Smooth muscle cell (in vitro differentiated cells): Measurements from ENCODE around the gene FAM111B. TPM values are rescaled to one million over a fixed set of nuclear protein-coding genes. Genes with fewer than 3 reads are reported as not detected.

ENCODE experiments used
- DNase-seq: peaks from one replicate; lab custom pipeline; 2025; ENCODE audit not compliant: unreplicated experiment; lab: John Stamatoyannopoulos, UW
- H2AFZ ChIP-seq: fragments of 200-600 bp; sonication (generic); 2 replicates; pipeline ENCODE4 v1.6.0; 2016; ENCODE audit warnings: antibody characterized with exemption, low read depth, mild to moderate bottlenecking
- H3F3A ChIP-seq: fragments of 200-600 bp; sonication (generic); 2 replicates; pipeline ENCODE4 v1.6.0; 2017; ENCODE audit warnings: antibody characterized with exemption, low read depth
- H3K27ac ChIP-seq: fragments of 200-600 bp; sonication (generic); 2 replicates; pipeline ENCODE4 v1.5.1; 2016; ENCODE audit warnings: low read depth, mild to moderate bottlenecking
- H3K27me3 ChIP-seq: fragments of 200-600 bp; sonication (generic); 2 replicates; pipeline ENCODE4 v1.6.1; 2016; ENCODE audit warnings: low read depth, mild to moderate bottlenecking
- H3K36me3 ChIP-seq: fragments of 200-600 bp; sonication (generic); 2 replicates; pipeline ENCODE4 v1.5.1; 2016; ENCODE audit warnings: low read depth
- H3K4me1 ChIP-seq: fragments of 200-600 bp; sonication (generic); 2 replicates; pipeline ENCODE4 v1.5.1; 2016; ENCODE audit warnings: low read depth
- H3K4me2 ChIP-seq: fragments of 200-600 bp; sonication (generic); 2 replicates; pipeline ENCODE4 v1.6.0; 2016; ENCODE audit warnings: mild to moderate bottlenecking
- H3K4me3 ChIP-seq: fragments of 200-600 bp; sonication (generic); 2 replicates; pipeline ENCODE4 v1.5.1; 2016; ENCODE audit warnings: mild to moderate bottlenecking
- H3K79me2 ChIP-seq: fragments of 200-600 bp; sonication (generic); 2 replicates; pipeline ENCODE4 v1.6.0; 2016; ENCODE audit warnings: low read depth, mild to moderate bottlenecking
- H3K9ac ChIP-seq: fragments of 200-600 bp; sonication (generic); 2 replicates; pipeline ENCODE4 v1.6.0; 2016; ENCODE audit warnings: low read depth
- H3K9me3 ChIP-seq: fragments of 200-600 bp; sonication (generic); replicated peaks from 2 replicates; pipeline ENCODE4 v1.5.1; 2016; ENCODE audit warnings: low read depth
- H4K20me1 ChIP-seq: fragments of 200-600 bp; sonication (generic); 2 replicates; pipeline ENCODE4 v1.6.0; 2016; ENCODE audit warnings: low read depth
- WGBS: methylation state at CpG from one replicate; pipeline ENCODE4 v1.1.7; 2016; ENCODE audit warnings: low lambda C conversion rate; 5-methylcytosine and 5-hydroxymethylcytosine counted together
- polyA plus RNA-seq: library from polyadenylated mRNA; unstranded; fragments of >200 nt; fragmentation: Nextera tagmentation; extraction: Ambion mirVana; gene quantifications from 2 replicates; pipeline ENCODE4 v1.2.1, GENCODE V29; 2016
- total RNA-seq: library from RNA; depleted of rRNA; stranded (reverse); fragments of >200 nt; gene quantifications from 2 replicates; pipeline ENCODE4 v1.2.3, GENCODE V29; 2014
- TF ChIP-seq, protein P1 (sequence below): fragments of 200-600 bp; sonication (generic); IDR thresholded peaks from 2 replicates; pipeline ENCODE4 v1.5.1; 2017; ENCODE audit warnings: borderline replicate concordance, mild to moderate bottlenecking, antibody characterized with exemption; ENCODE audit not compliant: insufficient read depth, poor library complexity, severe bottlenecking

FAM111B gene
- total and polyA plus RNA-seq, 2 experiments from 2014 or later, result 2.4 to 6.5 TPM

DNA sequence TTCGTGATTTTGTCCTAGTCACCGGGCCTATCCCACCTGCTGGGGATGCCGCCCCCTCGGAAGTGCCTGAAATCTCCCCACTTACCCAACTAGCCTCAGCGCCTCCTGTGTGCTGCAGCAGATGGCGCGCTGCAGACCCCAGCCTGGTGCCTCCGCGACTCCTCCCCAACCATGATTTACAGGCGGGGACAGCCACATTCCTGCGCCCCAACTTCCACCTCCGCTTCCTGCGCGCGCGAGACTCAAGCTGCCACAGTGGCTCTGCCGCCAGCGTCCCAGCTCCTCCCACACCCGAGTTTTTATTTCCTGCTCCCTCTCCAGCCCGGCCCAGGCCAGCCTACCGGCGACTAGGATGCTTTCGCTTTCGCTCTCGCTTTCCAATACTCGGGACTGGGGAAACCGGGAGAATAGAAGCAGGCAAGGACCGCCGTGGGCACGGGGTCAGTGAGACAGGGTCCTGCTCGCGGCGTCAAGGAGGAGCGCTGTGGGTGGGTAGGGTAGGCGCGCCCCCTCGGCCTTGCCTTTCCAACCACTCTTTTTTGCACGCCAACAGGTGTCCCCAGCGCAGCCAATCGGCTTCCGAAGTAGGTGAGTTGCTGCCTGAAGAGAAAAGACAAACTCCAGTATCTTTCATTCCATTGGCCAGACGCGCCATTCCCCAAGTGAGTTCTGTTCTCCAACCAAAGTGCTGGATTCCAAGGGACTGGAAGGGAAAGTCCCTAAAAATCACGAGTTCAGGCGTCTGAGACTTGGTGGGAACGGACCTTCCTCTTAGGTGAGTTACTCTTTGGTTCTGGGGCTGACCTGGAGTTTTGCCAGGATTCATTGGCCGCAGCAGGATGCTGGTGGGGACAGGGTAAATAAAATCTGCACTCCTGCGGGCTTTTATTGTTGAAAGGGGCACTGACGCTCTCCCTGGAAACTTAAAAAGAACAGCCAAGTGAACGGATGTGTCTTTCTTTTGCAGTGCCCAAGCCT, 35.8 kb downstream of the FAM111B start, which contains the start of gene FAM111A:
FAM111A (plus strand) TSS at position 327 of the 978 bp plus-strand sequence. CDS start 6,017 bp downstream, outside the sequence.
- H3K27me3 ChIP-seq, result no peaks in the 10 kb centered on the region
- peak within 1 kb of the TSS; percentile 88 for H3K4me2 ChIP-seq
- WGBS, result 4% methylated on average over 50 of the region's 50 CpGs
- no peaks in the 10 kb centered on the region for H3K9me3 ChIP-seq
- peaks cover 8% of the 10 kb centered on the region for H3K4me1 ChIP-seq
- peak within 1 kb of the TSS; percentile 79 for H3K27ac ChIP-seq
- H4K20me1 ChIP-seq, result no peaks in the 10 kb centered on the region
- TF ChIP-seq, protein P1, sequence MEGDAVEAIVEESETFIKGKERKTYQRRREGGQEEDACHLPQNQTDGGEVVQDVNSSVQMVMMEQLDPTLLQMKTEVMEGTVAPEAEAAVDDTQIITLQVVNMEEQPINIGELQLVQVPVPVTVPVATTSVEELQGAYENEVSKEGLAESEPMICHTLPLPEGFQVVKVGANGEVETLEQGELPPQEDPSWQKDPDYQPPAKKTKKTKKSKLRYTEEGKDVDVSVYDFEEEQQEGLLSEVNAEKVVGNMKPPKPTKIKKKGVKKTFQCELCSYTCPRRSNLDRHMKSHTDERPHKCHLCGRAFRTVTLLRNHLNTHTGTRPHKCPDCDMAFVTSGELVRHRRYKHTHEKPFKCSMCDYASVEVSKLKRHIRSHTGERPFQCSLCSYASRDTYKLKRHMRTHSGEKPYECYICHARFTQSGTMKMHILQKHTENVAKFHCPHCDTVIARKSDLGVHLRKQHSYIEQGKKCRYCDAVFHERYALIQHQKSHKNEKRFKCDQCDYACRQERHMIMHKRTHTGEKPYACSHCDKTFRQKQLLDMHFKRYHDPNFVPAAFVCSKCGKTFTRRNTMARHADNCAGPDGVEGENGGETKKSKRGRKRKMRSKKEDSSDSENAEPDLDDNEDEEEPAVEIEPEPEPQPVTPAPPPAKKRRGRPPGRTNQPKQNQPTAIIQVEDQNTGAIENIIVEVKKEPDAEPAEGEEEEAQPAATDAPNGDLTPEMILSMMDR, result peak; percentile 14
- peak within 1 kb of the TSS; percentile 81 for H3K9ac ChIP-seq
- peaks cover 4% of the 10 kb centered on the region for H3F3A ChIP-seq
- peak within 1 kb of the TSS; percentile 94 for H2AFZ ChIP-seq
- no peaks in the 10 kb centered on the region for H3K36me3 ChIP-seq
- DNase-seq, result peak; percentile 59
- peak within 1 kb of the TSS; percentile 82 for H3K4me3 ChIP-seq
- H3K79me2 ChIP-seq, result no peaks in the 10 kb centered on the region

DNA sequence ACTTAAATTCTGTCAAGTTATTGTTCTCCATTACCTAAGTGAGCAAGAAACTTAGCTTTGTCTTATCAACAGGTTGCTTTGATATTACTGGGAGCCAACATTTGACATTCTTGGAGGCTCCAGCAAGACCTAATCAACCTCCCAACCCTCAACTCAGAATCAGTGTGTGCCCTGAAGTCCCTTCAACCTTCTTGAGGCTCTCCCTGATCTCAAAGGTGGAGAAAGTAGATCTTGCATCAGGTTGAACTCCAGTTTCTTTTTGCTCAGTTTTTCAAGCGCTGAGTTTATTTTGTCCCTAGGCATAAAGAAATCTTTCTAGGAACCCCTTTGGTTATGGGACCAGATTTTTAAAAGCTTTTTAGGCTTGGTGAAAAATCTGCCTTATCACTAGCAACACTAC, 37.1 kb downstream of the FAM111B start:
- TF ChIP-seq, protein P1, result no peak
- Histone ChIP-seq H3K36me3 (no peaks in the 10 kb centered on the region), H3K4me1 (peaks cover 8% of the 10 kb centered on the region), H3K9me3 (no peaks in the 10 kb centered on the region), H3K9ac (peak overlapping the region; percentile 30), H4K20me1 (no peaks in the 10 kb centered on the region), H3K27me3 (no peaks in the 10 kb centered on the region), H3F3A (peaks cover 4% of the 10 kb centered on the region), H2AFZ (peak overlapping the region; percentile 71), H3K27ac (peak overlapping the region; percentile 79), H3K4me2 (peak overlapping the region; percentile 88), H3K79me2 (no peaks in the 10 kb centered on the region), H3K4me3 (peak overlapping the region; percentile 82)
- no peak for DNase-seq
- 93% methylated on average over 1 of the region's 1 CpG for WGBS

GRCh38 chr11:59144579-59145345, 37.7 kb downstream of the FAM111B start:
- H3K9me3 ChIP-seq, result no peaks in the 10 kb centered on the region
- DNase-seq, result peak; percentile 7
- 5% methylated on average over 39 of the region's 39 CpGs for WGBS
- H2AFZ ChIP-seq, result peak overlapping the region; percentile 71
- H4K20me1 ChIP-seq, result no peaks in the 10 kb centered on the region
- no peaks in the 10 kb centered on the region for H3K27me3 ChIP-seq
- peaks cover 4% of the 10 kb centered on the region for H3F3A ChIP-seq
- H3K36me3 ChIP-seq, result no peaks in the 10 kb centered on the region
- peak overlapping the region; percentile 30 for H3K9ac ChIP-seq
- H3K4me3 ChIP-seq, result peak overlapping the region; percentile 82
- H3K4me2 ChIP-seq, result peak overlapping the region; percentile 88
- H3K79me2 ChIP-seq, result no peaks in the 10 kb centered on the region
- peaks cover 8% of the 10 kb centered on the region for H3K4me1 ChIP-seq
- H3K27ac ChIP-seq, result peak overlapping the region; percentile 79
- TF ChIP-seq, protein P1, result no peak
